Vagina (tissue), 2 donors: ENCODE results near the gene CENPV. TPM values are rescaled to one million over a fixed set of nuclear protein-coding genes. Genes with fewer than 3 reads are reported as not detected.
"Not testable (repeated sequence)": the region's sequence is repeated elsewhere in the genome, so short reads cannot be mapped to it uniquely, and the experiment has no call there.

Source experiments
- DNase-seq, 2 donors: peaks; one replicate each; pipeline ENCODE4 v3.0.0-alpha.2; 2017; ENCODE audit errors: extremely low spot score in 2 of 2
- H3K27ac ChIP-seq: fragments of 200-600 bp; sonication (generic); one replicate; pipeline ENCODE4 v1.5.1; 2019
- H3K27me3 ChIP-seq: fragments of 200-600 bp; sonication (generic); one replicate; pipeline ENCODE4 v1.5.1; 2019
- H3K36me3 ChIP-seq, 2 donors: fragments of 200-600 bp; sonication (generic); one replicate each; pipeline ENCODE4 v1.5.1; 2017 to 2019
- H3K4me1 ChIP-seq: fragments of 200-600 bp; sonication (generic); one replicate; pipeline ENCODE4 v1.5.1; 2019
- H3K4me3 ChIP-seq, 2 donors: fragments of 200-600 bp; sonication (generic); 1 replicate in 1 of 2; 2 replicates in 1 of 2; pipeline ENCODE4 v1.5.1; 2016 to 2019
- H3K9me3 ChIP-seq: fragments of 200-600 bp; sonication (generic); one replicate; pipeline ENCODE4 v1.5.1; 2019
- POLR2A ChIP-seq, 2 donors: fragments of 450-650 bp; IDR thresholded peaks; one replicate each; pipeline ENCODE4 v1.6.1; 2017; ENCODE audit warnings: antibody characterized with exemption in 2 of 2, mild to moderate bottlenecking in 2 of 2, moderate library complexity in 2 of 2
- POLR2AphosphoS5 ChIP-seq, 2 donors: sonication (generic); formaldehyde crosslinking; IDR thresholded peaks; one replicate each; pipeline ENCODE4 v1.9.0; 2017; ENCODE audit warnings: antibody characterized with exemption in 2 of 2, mild to moderate bottlenecking in 2 of 2, low read depth in 1 of 2; ENCODE audit not compliant: insufficient read depth in 1 of 2
- intact Hi-C: fragments of 100-400 bp; cut with DNase I; formaldehyde crosslinking; loops from one replicate; pipeline ENCODE4 v1.15.1; 2023
- total RNA-seq: library from RNA; depleted of rRNA; stranded (reverse); fragments of >200 nt; gene quantifications from one replicate; pipeline ENCODE4 v1.2.3, GENCODE V29; 2016
- TF ChIP-seq, protein P1 (sequence below), 3 experiments: fragments of 450-650 bp in 2 of 3; fragments of 200-600 bp in 1 of 3; sonication (generic) in 1 of 3; IDR thresholded peaks; one replicate each; pipeline ENCODE4 v1.5.1; 2017 to 2019; ENCODE audit warnings: antibody characterized with exemption in 3 of 3, mild to moderate bottlenecking in 2 of 3, moderate library complexity in 2 of 3

The CENPV gene
- total RNA-seq, 1 donor from 2014 or later: 4.2 TPM

DNA sequence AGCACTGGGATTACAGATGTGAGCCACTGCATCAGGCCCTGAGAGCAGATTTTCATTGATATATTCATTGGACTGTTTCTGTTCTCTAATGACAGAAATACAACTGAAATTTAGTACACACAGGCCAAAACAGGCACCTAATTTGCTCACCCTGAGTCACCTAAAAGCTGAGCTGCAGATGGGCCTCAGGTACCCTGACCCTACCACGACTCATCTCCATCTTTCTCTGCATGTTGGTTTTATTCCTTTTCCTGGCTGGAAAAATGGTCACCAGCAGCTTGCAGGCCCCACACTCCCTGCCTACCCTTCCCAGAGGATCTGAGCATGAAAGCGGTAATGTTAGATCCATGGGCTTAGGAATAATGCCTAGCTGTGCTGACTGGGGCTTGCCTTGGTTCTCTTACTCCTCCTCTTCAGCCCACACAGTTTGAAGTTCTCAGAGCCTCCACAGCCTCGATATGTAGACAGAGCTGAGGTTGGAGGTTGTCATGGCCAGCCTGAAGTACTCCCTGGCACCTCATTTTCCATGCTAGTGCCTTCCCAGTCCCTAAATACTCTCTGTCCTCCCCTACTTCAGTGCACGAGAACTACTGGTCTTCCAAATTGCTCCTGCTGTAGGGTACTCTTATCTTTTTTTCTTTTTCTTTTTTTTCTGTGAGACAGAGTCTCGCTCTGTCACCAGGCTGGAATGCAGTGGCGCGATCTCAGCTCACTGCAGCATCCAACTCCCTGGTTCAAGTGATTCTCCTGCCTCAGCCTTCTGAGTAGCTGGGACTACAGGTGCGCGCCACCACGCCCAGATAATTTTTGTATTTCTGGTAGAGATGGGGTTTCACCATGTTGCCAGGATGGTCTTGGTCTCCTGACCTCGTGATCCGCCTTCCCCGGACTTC is 51.1 kb downstream of the CENPV start:
- intact Hi-C loops: no loop called here

DNA sequence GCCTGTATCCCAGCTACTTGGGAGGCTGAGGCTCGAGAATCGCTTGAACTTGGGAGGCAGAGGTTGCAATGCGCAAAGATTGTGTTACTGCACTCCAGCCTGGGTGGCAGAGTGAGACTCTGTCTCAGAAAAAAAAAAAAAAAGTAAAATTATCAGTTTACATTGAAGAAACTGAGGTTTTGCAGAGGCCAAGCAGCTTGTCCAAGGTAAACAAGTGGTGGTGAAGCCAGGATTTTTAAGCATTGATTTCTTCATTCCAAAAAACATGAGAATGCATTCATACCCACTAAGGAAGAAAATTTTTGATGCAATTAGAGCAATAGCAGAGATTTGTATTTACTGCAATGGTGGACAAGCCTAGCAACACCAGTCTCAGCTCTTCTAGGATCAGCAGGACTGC is 52.7 kb downstream of the CENPV start:
- no peak overlapping the region for H3K27ac ChIP-seq
- no peaks in the 10 kb centered on the region for H3K27me3 ChIP-seq
- peaks cover 0 to 6% of the 10 kb centered on the region in 2 donors for H3K36me3 ChIP-seq
- no peak for DNase-seq
- no peak for TF ChIP-seq POLR2AphosphoS5 (IDR thresholded peaks at IDR 0.05; ENCODE audit: insufficient read depth in 1 of 2, low read depth in 1 of 2)
- TF ChIP-seq POLR2A (IDR thresholded peaks at IDR 0.05): no peak
- TF ChIP-seq, protein P1, sequence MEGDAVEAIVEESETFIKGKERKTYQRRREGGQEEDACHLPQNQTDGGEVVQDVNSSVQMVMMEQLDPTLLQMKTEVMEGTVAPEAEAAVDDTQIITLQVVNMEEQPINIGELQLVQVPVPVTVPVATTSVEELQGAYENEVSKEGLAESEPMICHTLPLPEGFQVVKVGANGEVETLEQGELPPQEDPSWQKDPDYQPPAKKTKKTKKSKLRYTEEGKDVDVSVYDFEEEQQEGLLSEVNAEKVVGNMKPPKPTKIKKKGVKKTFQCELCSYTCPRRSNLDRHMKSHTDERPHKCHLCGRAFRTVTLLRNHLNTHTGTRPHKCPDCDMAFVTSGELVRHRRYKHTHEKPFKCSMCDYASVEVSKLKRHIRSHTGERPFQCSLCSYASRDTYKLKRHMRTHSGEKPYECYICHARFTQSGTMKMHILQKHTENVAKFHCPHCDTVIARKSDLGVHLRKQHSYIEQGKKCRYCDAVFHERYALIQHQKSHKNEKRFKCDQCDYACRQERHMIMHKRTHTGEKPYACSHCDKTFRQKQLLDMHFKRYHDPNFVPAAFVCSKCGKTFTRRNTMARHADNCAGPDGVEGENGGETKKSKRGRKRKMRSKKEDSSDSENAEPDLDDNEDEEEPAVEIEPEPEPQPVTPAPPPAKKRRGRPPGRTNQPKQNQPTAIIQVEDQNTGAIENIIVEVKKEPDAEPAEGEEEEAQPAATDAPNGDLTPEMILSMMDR (IDR thresholded peaks at IDR 0.05): no peak
- no peaks in the 10 kb centered on the region for H3K4me1 ChIP-seq
- intact Hi-C loops: no loop called here
- H3K4me3 ChIP-seq: no peak overlapping the region
- H3K9me3 ChIP-seq: no peaks in the 10 kb centered on the region

More for the DNA sequence above, 51.1 kb downstream of the CENPV start:
- TF ChIP-seq, protein P1 (IDR thresholded peaks at IDR 0.05): no peak
- TF ChIP-seq POLR2AphosphoS5 (IDR thresholded peaks at IDR 0.05; ENCODE audit: insufficient read depth in 1 of 2, low read depth in 1 of 2) (no peak), POLR2A (IDR thresholded peaks at IDR 0.05) (no peak)
- no peak overlapping the region for H3K27ac ChIP-seq
- no peak for DNase-seq
- H3K9me3 ChIP-seq: no peaks in the 10 kb centered on the region
- peaks cover 0 to 6% of the 10 kb centered on the region in 2 donors for H3K36me3 ChIP-seq
- H3K4me1 ChIP-seq: no peaks in the 10 kb centered on the region
- no peaks in the 10 kb centered on the region for H3K27me3 ChIP-seq
- no peak overlapping the region for H3K4me3 ChIP-seq

DNA sequence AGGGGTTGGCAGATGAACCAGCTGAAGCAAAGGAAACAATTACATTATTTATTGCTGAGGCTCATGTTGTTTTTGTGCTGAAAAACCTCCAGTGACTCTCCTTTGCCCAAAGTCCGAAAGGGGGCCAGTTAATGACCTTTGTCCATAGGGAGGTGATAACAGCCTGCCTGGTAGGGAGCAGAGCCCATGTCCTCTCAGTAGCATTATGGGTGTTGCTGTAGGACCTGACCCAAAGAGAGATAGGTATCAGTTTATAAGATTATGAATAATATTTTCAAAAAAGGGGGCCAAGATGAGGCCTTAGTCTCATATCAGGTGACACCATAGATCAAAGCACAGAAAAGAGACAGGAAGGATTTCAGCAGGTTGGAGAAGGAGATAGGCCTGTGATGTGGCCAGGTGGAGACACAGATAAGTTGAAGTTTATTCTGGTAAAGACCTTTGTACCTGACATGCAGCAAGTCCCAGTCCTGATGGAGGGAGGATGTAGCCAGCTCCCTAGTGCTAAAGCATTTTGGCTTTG is 55.1 kb downstream of the CENPV start:
- Histone ChIP-seq H3K36me3 (peaks cover 0 to 6% of the 10 kb centered on the region in 2 donors), H3K4me3 (no peak overlapping the region), H3K27ac (no peak overlapping the region), H3K27me3 (no peaks in the 10 kb centered on the region), H3K9me3 (no peaks in the 10 kb centered on the region), H3K4me1 (no peaks in the 10 kb centered on the region)
- TF ChIP-seq POLR2AphosphoS5 (IDR thresholded peaks at IDR 0.05; ENCODE audit: insufficient read depth in 1 of 2, low read depth in 1 of 2) (no peak), POLR2A (IDR thresholded peaks at IDR 0.05) (no peak)
- TF ChIP-seq, protein P1 (IDR thresholded peaks at IDR 0.05): no peak
- DNase-seq: no peak
- intact Hi-C loops: no loop called here

DNA sequence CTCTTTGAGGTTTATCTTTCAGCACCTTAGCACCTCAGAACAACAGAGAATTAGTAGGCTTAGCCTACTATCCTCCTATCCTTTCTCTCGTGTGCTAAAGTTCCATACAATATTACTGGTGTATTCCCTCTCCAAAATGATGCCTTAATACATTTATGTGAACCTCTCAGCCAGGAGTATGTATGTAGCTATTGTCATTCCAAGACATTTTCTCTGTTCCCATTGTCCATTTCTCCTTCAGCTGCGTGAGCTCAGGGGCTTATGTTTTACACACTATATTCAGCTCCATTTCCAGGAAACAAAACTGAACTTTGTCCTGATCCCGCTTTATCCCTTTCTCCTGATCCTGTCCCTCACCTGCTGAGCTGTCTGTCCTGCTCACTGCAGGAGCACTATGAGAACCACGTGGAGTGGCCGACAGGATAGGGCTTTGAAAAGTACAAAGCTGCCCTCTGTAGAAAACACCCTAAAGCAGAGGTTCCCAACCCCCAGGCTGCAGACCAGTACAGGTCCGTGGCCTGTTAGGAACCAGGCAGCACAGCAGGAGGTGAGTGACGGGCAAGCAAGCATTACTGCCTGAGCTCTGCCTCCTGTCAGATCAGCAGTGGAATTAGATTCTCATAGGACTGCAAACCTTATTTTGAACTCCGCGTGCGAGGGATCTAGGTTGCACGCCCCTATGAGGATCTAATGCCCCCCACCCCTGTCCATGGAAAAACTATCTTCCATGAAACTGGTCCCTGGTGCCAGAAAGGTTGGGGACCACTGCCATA is 55.7 kb downstream of the CENPV start:
- DNase-seq: no peak
- TF ChIP-seq, protein P1 (IDR thresholded peaks at IDR 0.05): no peak
- TF ChIP-seq POLR2A (IDR thresholded peaks at IDR 0.05): no peak
- no peak for TF ChIP-seq POLR2AphosphoS5 (IDR thresholded peaks at IDR 0.05; ENCODE audit: insufficient read depth in 1 of 2, low read depth in 1 of 2)
- H3K4me3 ChIP-seq: no peak overlapping the region
- intact Hi-C loops: no loop called here
- H3K27me3 ChIP-seq: no peaks in the 10 kb centered on the region
- H3K36me3 ChIP-seq: peaks cover 0 to 6% of the 10 kb centered on the region in 2 donors
- no peaks in the 10 kb centered on the region for H3K9me3 ChIP-seq
- no peak overlapping the region for H3K27ac ChIP-seq
- no peaks in the 10 kb centered on the region for H3K4me1 ChIP-seq

DNA sequence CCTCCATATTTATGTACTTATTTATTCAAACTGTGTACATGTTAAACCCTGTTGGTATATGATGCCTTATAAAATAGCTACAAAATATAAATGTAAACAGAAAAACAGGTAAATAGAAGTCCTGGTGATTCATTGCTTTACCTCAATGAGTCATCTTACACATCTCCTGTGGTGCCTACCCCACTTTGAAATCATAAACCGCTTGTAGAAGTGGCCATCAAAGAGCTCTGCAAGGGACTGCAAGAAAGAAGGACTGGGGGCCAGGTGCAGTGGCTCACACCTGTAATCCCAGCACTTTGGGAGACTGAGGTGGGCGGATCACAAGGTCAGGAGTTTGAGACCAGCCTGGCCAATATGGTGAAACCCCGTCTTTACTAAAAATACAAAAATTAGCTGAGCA is 57.2 kb downstream of the CENPV start:
- H3K36me3 ChIP-seq, H3K27ac ChIP-seq, DNase-seq, H3K27me3 ChIP-seq, H3K4me3 ChIP-seq, intact Hi-C loops, H3K9me3 ChIP-seq, H3K4me1 ChIP-seq: not testable (repeated sequence)
